Motor neuron (in vitro differentiated cells): ENCODE data around the gene SLC16A1. TPM values are rescaled to one million over a fixed set of nuclear protein-coding genes. Genes with fewer than 3 reads are reported as not detected.

Source experiments
- ATAC-seq, 8 experiments: fragments of 200-7000 bp; cut with Tn5 transposase; replicated peaks in 6 of 8; 2 replicates each; pipeline ENCODE4 v1.8.0; 2021; ENCODE audit warnings: mild to moderate bottlenecking in 8 of 8, moderate library complexity in 8 of 8
- H3K27ac ChIP-seq, 2 donors: fragments of 250-450 bp; sonication (Bioruptor Pico); 2 replicates each; pipeline ENCODE4 v1.9.0; 2021; ENCODE audit warnings: antibody characterized with exemption in 2 of 2, mild to moderate bottlenecking in 2 of 2, moderate library complexity in 1 of 2
- H3K4me1 ChIP-seq, 2 donors: fragments of 250-450 bp; sonication (Bioruptor Pico); replicated peaks in 1 of 2; 2 replicates each; pipeline ENCODE4 v1.6.1; 2021; ENCODE audit warnings: antibody characterized with exemption in 2 of 2, mild to moderate bottlenecking in 2 of 2, moderate library complexity in 1 of 2
- H3K4me3 ChIP-seq, 5 donors: fragments of 250-450 bp; sonication (Bioruptor Pico); 2 replicates each; pipeline ENCODE4 v1.9.0; 2021; ENCODE audit warnings: antibody characterized with exemption in 5 of 5, mild to moderate bottlenecking in 5 of 5, moderate library complexity in 4 of 5
- WGBS, 10 experiments: fragments of 450-650 bp; shearing (Covaris generic); methylation state at CpG; one replicate each; pipeline ENCODE4 v1.0.0; 2022; 5-methylcytosine and 5-hydroxymethylcytosine counted together
- in situ Hi-C, 9 experiments: fragments of 400-800 bp; cut with MboI; loops; one replicate each; pipeline ENCODE4 v1.15.0; 2021; ENCODE audit warnings: low sequenced_read_pairs in 9 of 9, low pct_unique_long_range_greater_than_20kb in 2 of 9; ENCODE audit not compliant: unreplicated experiment in 9 of 9
- total RNA-seq, 8 experiments: library from RNA; unstranded; fragments of 300-600 nt; gene quantifications; 2 replicates each; pipeline versions ENCODE4 v1.2.3 to v1.2.4, GENCODE V29; 2022

SLC16A1 gene
- total RNA-seq, 8 experiments from 2014 or later, result 48.0 to 143 (median 77.6) TPM

DNA sequence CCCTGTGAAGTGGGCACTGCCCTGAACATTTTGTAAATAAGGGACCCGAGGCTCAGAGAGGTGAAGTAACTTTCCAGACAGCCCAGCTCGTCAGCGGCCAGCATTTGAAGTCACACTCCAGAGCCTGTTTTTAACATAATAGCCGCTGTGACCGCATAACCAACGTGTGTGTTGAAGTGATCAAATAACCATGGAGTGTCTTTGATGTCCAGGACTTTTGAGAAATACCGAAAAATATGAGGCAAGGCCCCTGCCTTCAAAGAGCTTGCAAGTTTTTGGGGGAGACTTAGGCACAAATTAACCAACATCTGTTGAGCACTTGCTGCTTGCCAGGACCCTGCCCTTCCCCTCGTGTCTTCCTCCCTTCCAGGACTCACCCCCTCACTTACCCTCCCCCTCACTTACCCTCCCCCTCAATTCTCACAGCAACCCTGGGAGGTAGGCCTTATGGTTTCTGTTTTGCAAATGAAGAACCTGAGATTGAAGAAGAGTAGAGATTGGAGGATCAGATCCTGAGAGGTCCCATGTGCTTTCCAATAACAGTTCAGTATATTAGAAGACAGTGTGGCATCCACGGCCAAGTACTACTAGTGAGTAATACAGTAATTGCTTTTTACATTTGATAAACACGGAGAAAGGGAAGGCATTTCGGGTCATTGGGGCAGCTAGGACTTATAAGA is 1.3 kb upstream of the SLC16A1 start:
- in situ Hi-C loops, result no loop called here
- H3K27ac ChIP-seq, result peak overlapping the region; percentile 51 to 78
- peak overlapping the region; percentile 57 to 75 (median 73) for H3K4me3 ChIP-seq
- ATAC-seq, result peak; percentile 32 to 62 (median 49)
- peaks cover 27% of the 10 kb centered on the region in 2 donors for H3K4me1 ChIP-seq
- WGBS, 10 experiments, result 0 to 3% (median 0%) methylated on average over 1 to 11 of the region's 11 CpGs; no CpG with 5 or more reads in 1 of the 10 experiments

- H3K4me3 ChIP-seq, result peak overlapping the region; percentile 57 to 75 (median 73)
- ATAC-seq, result peak in 6 of 8 experiments; percentile 0 to 22 (median 4)
- in situ Hi-C loops, result no loop called here
- WGBS, 10 experiments, result 0 to 2% (median 0%) methylated on average over 1 to 12 of the region's 38 CpGs; no CpG with 5 or more reads in 3 of the 10 experiments
- peaks cover 27% of the 10 kb centered on the region in 2 donors for H3K4me1 ChIP-seq
- peak overlapping the region; percentile 51 to 78 for H3K27ac ChIP-seq
These were observed 642 bp upstream of the SLC16A1 start for GRCh38 chr1:112956544-112957132.

DNA sequence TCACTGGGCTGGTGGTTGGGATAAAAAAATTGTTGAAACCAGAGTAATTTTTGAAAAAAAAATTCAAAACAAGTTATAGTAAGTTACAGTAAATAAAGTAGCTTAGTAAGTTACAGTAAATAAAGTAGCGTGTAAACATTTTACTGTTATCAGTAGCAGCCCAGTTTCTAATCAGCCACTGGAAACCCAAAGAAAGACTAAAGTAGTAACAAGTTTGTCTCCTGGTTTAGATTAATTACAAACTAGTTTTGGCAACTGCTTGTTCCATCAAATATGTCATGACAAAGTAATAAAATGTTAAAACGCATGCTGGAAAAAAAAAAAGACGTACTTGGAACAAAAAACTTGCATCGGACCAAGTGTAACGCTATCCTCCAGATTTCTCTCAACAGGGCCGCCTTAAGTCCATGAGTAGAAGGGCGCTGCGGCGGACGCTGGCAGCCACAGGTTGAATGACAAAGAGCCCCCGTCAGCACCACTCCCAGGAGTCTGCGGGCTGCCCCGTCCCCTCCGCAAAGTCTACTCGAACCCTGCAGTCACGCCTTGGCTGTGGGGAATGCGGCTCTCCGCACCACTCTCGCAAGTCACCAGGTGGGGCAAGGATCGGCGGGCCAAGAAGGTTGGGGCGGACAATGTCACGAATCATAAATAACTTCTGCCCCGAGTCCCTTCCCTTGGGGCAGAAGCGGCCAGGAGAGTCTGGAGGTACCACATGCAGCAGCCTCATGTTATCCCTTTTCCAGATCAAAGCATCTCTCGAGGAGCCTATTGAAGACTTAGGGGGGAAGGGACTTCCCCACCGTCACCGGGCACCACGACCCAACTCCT is 837 bp downstream of the SLC16A1 start:
- Histone ChIP-seq H3K27ac (peak overlapping the region; percentile 69 to 89), H3K4me3 (peak overlapping the region; percentile 57 to 75 (median 73)), H3K4me1 (peaks cover 27% of the 10 kb centered on the region in 2 donors)
- in situ Hi-C loops, result no loop called here
- ATAC-seq, result peak; percentile 3 to 47 (median 40)
- WGBS, 10 experiments, result 0 to 1% (median 0%) methylated on average over 2 to 20 of the region's 29 CpGs

DNA sequence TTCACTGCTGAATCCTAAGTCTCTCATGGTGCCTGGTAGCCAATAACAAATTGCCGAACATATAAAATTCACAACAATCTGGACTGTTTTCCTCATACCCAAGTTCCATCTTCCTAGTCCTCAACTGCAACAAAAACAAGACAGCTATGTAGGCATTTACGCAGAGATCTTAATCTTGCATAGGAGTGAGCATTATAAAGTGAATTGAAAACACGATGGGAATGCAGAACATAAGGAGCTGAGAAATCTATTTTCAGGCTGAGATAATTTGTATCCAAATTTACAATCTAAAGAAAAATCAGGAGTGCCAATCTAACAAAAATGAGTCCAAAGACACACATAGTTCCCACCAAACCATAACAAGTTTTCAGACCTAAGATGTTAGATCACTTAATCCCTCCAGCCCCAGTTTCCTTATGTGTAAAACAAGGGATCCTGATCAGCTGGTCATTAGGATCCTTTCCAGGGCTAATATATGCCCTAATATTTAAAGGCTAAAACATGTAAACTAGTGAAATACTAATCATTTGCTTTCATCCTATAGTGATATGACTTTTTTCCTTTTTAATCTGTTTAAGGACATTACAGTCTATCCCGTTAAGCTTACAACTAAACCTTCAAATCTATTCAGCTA is 1.9 kb downstream of the SLC16A1 start:
- no peak for ATAC-seq
- in situ Hi-C loops, result no loop called here
- WGBS, 10 experiments, result 0 to 82% (median 23%) methylated on average over 1 to 4 of the region's 4 CpGs
- H3K4me1 ChIP-seq, result peaks cover 23 to 27% of the 10 kb centered on the region in 2 donors
- peak overlapping the region; percentile 57 to 75 (median 73) for H3K4me3 ChIP-seq
- no peak overlapping the region for H3K27ac ChIP-seq

GRCh38 chr1:112950426-112950825 is 5.6 kb downstream of the SLC16A1 start:
- no peak overlapping the region for H3K27ac ChIP-seq
- peaks cover 12 to 18% of the 10 kb centered on the region in 2 donors for H3K4me1 ChIP-seq
- ATAC-seq, result no peak
- no peak overlapping the region for H3K4me3 ChIP-seq
- in situ Hi-C loops, result no loop called here
- WGBS, 10 experiments, result 89 to 100% (median 100%) methylated on average over 1 of the region's 1 CpG; no CpG with 5 or more reads in 2 of the 10 experiments

- Histone ChIP-seq H3K27ac (no peak overlapping the region), H3K4me1 (no peaks in the 10 kb centered on the region), H3K4me3 (no peak overlapping the region)
- in situ Hi-C loops, result no loop called here
- ATAC-seq, result no peak
- WGBS, 10 experiments, result 75 to 100% (median 94%) methylated on average over 1 to 3 of the region's 3 CpGs
These were observed 9.3 kb downstream of the SLC16A1 start for GRCh38 chr1:112946683-112947082.

DNA sequence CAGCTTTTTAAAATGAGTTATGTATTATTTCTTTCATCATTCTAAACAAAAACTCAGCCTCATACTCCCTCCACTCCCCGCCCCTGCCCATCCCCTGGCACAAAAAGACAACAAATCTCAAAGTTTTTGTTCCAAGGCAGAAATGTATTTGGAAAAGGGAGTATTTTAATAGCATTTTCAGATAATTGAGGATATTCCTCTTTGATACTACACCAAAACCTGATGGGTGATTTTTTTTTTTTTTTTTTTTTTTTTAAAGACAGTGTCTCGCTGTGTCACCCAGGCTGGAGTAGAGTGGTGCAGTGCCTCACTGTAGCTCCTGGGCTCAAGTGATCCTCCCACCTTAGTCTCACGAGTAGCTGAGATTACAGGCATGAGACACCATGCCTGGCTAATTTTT is 16.2 kb downstream of the SLC16A1 start:
- Histone ChIP-seq H3K4me3 (no peak overlapping the region), H3K27ac (no peak overlapping the region), H3K4me1 (peaks cover 3 to 29% of the 10 kb centered on the region in 2 donors)
- in situ Hi-C loops, result no loop called here
- ATAC-seq, result no peak
- 33 to 100% (median 80%) methylated on average over 1 to 3 of the region's 3 CpGs; no CpG with 5 or more reads in 1 of the 10 experiments for WGBS, 10 experiments

- H3K27ac ChIP-seq, result no peak overlapping the region
- H3K4me1 ChIP-seq, result peaks cover 3 to 29% of the 10 kb centered on the region in 2 donors
- 42 to 100% (median 82%) methylated on average over 1 to 3 of the region's 3 CpGs for WGBS, 10 experiments
- ATAC-seq, result no peak
- H3K4me3 ChIP-seq, result no peak overlapping the region
- in situ Hi-C loops, result no loop called here
These were observed 17.8 kb downstream of the SLC16A1 start for GRCh38 chr1:112938210-112938609.

- Histone ChIP-seq H3K27ac (no peak overlapping the region), H3K4me3 (no peak overlapping the region), H3K4me1 (peaks cover 3 to 29% of the 10 kb centered on the region in 2 donors)
- ATAC-seq, result peak in 2 of 8 experiments; percentile 72 to 79
- in situ Hi-C loops, result no loop called here
These were observed 18.5 kb downstream of the SLC16A1 start for GRCh38 chr1:112937495-112937894.

GRCh38 chr1:112937070-112937469 is 18.9 kb downstream of the SLC16A1 start:
- ATAC-seq, result peak in 1 of 8 experiments; percentile 42
- H3K4me1 ChIP-seq, result peaks cover 3 to 29% of the 10 kb centered on the region in 2 donors
- 0 to 91% (median 26%) methylated on average over 1 to 2 of the region's 2 CpGs; no CpG with 5 or more reads in 3 of the 10 experiments for WGBS, 10 experiments
- H3K27ac ChIP-seq, result no peak overlapping the region
- in situ Hi-C loops, result no loop called here
- H3K4me3 ChIP-seq, result no peak overlapping the region

DNA sequence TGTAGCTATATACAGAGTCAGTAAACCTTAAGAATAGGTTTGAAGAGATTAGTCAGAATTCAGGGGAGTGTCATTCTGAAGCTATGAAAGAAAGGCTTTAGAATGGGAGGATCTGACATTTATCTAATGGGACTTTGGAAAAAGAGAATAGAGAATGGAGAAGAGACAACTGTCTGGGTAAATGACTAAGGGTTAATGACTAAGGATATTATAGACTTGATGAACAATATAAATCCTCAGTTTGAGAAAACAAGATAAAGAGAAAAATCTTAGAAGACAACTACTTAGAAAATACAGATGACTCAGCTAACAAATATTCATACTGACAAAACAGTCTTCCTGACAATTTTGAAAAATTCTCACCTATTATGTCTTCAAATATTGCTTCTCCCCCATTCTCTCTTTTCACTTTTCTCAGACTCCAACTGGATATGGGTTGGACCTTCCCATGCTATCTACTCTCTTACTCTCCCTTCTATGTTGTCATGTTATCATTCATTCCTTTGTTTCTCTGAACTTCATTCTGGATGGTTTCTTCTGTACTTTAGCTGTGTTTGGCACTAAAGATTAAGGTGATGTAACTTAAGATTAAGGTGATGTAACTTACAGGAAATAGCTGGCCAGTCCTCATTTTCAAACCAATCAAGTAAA is 20.4 kb downstream of the SLC16A1 start:
- peaks cover 3 to 29% of the 10 kb centered on the region in 2 donors for H3K4me1 ChIP-seq
- peak overlapping the region; percentile 33 to 45 for H3K27ac ChIP-seq
- no peak overlapping the region for H3K4me3 ChIP-seq
- ATAC-seq, result peak in 7 of 8 experiments; percentile 35 to 81 (median 65)
- in situ Hi-C loops, result no loop called here

GRCh38 chr1:112934577-112934976 is 21.4 kb downstream of the SLC16A1 start:
- peak in 1 of 8 experiments; percentile 15 for ATAC-seq
- Histone ChIP-seq H3K27ac (no peak overlapping the region), H3K4me1 (peaks cover 3 to 29% of the 10 kb centered on the region in 2 donors), H3K4me3 (no peak overlapping the region)
- in situ Hi-C loops, result no loop called here
- WGBS, 10 experiments, result 57 to 92% (median 73%) methylated on average over 1 to 3 of the region's 3 CpGs
